ENCODE data around the gene TOP2A. TPM values are rescaled to one million over a fixed set of nuclear protein-coding genes. Genes with fewer than 3 reads are reported as not detected.

The TOP2A gene, protein sequence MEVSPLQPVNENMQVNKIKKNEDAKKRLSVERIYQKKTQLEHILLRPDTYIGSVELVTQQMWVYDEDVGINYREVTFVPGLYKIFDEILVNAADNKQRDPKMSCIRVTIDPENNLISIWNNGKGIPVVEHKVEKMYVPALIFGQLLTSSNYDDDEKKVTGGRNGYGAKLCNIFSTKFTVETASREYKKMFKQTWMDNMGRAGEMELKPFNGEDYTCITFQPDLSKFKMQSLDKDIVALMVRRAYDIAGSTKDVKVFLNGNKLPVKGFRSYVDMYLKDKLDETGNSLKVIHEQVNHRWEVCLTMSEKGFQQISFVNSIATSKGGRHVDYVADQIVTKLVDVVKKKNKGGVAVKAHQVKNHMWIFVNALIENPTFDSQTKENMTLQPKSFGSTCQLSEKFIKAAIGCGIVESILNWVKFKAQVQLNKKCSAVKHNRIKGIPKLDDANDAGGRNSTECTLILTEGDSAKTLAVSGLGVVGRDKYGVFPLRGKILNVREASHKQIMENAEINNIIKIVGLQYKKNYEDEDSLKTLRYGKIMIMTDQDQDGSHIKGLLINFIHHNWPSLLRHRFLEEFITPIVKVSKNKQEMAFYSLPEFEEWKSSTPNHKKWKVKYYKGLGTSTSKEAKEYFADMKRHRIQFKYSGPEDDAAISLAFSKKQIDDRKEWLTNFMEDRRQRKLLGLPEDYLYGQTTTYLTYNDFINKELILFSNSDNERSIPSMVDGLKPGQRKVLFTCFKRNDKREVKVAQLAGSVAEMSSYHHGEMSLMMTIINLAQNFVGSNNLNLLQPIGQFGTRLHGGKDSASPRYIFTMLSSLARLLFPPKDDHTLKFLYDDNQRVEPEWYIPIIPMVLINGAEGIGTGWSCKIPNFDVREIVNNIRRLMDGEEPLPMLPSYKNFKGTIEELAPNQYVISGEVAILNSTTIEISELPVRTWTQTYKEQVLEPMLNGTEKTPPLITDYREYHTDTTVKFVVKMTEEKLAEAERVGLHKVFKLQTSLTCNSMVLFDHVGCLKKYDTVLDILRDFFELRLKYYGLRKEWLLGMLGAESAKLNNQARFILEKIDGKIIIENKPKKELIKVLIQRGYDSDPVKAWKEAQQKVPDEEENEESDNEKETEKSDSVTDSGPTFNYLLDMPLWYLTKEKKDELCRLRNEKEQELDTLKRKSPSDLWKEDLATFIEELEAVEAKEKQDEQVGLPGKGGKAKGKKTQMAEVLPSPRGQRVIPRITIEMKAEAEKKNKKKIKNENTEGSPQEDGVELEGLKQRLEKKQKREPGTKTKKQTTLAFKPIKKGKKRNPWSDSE (N-terminal part only)
- 41.9 and 43.3 TPM in 2 replicates for total RNA-seq
- long read RNA-seq, partial matches to known transcripts: 172 of 180 reads
- long read RNA-seq, other reads (novel, unspliced or antisense): 7 of 180 reads

DNA sequence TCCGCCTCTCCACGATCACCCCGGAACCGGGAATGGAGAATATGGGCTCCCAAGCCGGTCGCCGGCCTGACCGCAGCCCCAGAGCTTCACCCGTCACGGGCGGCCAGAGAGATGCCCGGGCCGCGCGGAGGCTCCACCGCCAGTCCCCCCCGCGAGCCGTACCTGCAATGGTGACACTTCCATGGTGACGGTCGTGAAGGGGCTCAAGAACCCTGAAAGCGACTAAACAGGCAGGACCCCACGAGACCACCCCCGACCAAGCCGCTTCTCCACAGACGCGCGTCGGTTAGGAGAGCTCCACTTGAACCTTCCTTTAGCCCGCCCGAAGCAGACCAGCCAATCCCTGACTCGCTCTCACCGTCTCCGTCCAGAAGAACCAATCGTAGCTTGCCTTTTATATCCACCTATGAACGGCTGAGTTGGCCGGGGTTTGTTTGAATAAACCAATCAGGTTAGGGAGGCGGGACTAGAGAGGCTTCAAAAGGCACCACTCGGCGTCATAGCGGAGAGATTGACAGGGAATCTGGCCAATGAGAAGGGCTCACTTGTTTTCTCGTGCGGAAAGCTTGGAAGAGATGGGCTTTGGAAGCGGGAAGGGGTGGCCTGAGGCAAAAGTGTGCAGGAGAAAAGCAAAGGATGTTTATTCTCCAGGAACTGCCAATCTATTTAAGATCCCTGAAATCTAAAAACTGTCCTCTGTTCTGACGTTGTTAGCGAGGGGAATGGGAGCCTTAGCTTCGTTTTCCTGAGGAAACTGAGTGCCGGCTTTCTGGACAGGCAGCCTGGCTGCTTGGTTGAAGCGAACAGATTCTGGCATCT is at the start of gene TOP2A:
TOP2A (minus strand) TSS at position 288 of the 819 bp plus-strand sequence; CDS start at position 183, 105 bp downstream.
- TF ChIP-seq, protein P1, sequence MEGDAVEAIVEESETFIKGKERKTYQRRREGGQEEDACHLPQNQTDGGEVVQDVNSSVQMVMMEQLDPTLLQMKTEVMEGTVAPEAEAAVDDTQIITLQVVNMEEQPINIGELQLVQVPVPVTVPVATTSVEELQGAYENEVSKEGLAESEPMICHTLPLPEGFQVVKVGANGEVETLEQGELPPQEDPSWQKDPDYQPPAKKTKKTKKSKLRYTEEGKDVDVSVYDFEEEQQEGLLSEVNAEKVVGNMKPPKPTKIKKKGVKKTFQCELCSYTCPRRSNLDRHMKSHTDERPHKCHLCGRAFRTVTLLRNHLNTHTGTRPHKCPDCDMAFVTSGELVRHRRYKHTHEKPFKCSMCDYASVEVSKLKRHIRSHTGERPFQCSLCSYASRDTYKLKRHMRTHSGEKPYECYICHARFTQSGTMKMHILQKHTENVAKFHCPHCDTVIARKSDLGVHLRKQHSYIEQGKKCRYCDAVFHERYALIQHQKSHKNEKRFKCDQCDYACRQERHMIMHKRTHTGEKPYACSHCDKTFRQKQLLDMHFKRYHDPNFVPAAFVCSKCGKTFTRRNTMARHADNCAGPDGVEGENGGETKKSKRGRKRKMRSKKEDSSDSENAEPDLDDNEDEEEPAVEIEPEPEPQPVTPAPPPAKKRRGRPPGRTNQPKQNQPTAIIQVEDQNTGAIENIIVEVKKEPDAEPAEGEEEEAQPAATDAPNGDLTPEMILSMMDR (IDR thresholded peaks at IDR 0.05): no peak
- Mint-ChIP-seq H3K4me1 (ENCODE audit: unreplicated experiment) (peaks cover 39% of the 10 kb centered on the region), H3K27ac (ENCODE audit: unreplicated experiment) (peak within 1 kb of the TSS; percentile 86), H3K9me3 (ENCODE audit: unreplicated experiment) (no peaks in the 10 kb centered on the region), H3K4me3 (ENCODE audit: unreplicated experiment) (peak within 1 kb of the TSS; percentile 94), H3K27me3 (ENCODE audit: unreplicated experiment) (no peaks in the 10 kb centered on the region), H3K36me3 (ENCODE audit: unreplicated experiment) (no peaks in the 10 kb centered on the region)
- peak; percentile 99 for DNase-seq (ENCODE audit: extremely low spot score, unreplicated experiment)

DNA sequence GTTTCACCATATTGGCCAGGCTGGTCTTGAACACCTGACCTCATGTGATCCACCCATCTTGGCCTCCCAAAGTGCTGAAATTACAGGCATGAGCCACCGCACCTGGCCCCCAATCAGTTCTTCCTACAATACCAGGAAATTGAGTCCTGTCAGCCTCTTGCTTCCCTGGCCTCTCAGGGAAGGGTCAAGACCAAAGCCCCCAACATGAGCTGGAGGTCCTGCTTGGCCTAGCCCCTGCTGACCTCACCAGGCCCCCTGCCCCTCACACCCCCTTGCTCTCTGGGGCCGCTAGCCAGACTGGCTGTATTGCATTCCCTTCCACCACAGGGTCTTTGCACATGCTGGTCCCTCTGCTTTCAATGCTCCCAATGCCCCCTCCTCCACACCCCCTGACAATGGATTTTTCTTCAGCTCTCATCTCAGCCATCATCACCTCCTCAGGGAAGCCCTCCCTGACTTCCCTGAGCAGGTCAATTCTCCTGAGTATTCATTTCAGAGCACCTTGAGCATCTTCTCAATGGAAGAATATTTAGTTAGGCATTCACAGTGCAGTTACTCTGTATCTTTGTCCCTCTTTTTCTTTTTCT is 49.7 kb upstream of the TOP2A start:
- Mint-ChIP-seq H3K4me3 (ENCODE audit: unreplicated experiment) (no peak overlapping the region), H3K27ac (ENCODE audit: unreplicated experiment) (peak overlapping the region; percentile 27), H3K9me3 (ENCODE audit: unreplicated experiment) (no peaks in the 10 kb centered on the region), H3K4me1 (ENCODE audit: unreplicated experiment) (peaks cover 24% of the 10 kb centered on the region), H3K36me3 (ENCODE audit: unreplicated experiment) (no peaks in the 10 kb centered on the region), H3K27me3 (ENCODE audit: unreplicated experiment) (no peaks in the 10 kb centered on the region)
- no peak for DNase-seq (ENCODE audit: extremely low spot score, unreplicated experiment)
- TF ChIP-seq, protein P1 (IDR thresholded peaks at IDR 0.05): no peak

DNA sequence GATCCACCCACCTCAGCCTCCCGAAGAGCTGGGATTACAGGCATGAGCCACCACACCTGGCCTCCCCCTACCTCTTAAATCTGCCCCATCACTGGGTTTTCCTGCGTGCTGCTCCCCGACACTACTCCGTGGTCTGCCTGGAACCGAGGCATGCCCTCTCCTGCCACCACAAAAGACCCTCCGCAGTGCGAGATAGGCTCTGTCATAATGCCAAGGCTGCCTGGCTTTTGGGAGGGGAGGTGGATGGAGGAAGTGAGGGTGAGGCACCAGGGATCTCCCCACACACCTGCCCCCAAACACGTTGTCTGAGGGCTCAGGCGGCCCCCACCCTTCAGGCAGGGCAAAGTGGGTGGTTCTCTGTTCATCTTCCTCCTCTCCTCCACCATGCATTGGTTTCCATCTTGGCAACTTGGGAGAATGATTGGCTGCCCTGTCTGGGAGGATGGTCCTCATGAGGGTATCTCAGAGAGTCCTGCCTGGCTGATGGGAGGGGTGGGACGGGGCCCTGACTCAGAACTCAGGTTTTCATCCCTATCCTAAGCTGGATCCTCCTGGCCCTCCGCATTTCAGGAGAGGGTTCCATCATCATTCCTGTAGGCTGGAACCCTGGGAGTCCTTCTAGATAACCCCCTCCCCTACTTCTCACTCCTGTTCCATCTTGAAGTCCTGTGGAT is 48.7 kb upstream of the TOP2A start:
- Mint-ChIP-seq H3K36me3 (ENCODE audit: unreplicated experiment) (no peaks in the 10 kb centered on the region), H3K4me3 (ENCODE audit: unreplicated experiment) (no peak overlapping the region), H3K27me3 (ENCODE audit: unreplicated experiment) (no peaks in the 10 kb centered on the region), H3K27ac (ENCODE audit: unreplicated experiment) (peak overlapping the region; percentile 43), H3K4me1 (ENCODE audit: unreplicated experiment) (peaks cover 27% of the 10 kb centered on the region), H3K9me3 (ENCODE audit: unreplicated experiment) (no peaks in the 10 kb centered on the region)
- no peak for DNase-seq (ENCODE audit: extremely low spot score, unreplicated experiment)
- TF ChIP-seq, protein P1 (IDR thresholded peaks at IDR 0.05): no peak

DNA sequence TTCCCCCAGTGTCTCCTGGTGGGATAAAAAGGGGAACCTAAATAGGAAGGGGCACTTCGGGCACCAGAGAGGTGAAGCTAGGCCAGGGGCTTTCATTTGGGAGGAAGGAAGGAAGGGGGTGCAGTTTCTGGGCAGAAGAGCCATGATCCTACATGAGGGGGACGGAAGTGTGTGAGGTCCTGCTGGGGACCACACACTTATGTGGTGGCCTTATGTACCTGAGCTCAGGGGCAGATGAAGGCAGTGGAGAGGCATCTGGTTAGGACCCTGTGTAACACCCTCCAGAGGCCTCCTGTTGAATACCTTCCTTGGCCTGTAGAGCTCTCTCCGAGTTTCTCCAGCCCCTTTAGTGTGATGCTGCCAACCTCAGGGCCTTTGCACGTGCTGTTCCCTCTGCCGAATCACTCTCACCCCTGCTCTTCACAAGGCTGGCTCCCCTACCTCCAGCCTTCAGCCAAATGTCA is 46.7 kb upstream of the TOP2A start:
- no peak for DNase-seq (ENCODE audit: extremely low spot score, unreplicated experiment)
- TF ChIP-seq, protein P1 (IDR thresholded peaks at IDR 0.05): no peak
- Mint-ChIP-seq H3K4me1 (ENCODE audit: unreplicated experiment) (peaks cover 36% of the 10 kb centered on the region), H3K4me3 (ENCODE audit: unreplicated experiment) (no peak overlapping the region), H3K27ac (ENCODE audit: unreplicated experiment) (peak overlapping the region; percentile 42), H3K36me3 (ENCODE audit: unreplicated experiment) (no peaks in the 10 kb centered on the region), H3K9me3 (ENCODE audit: unreplicated experiment) (no peaks in the 10 kb centered on the region), H3K27me3 (ENCODE audit: unreplicated experiment) (no peaks in the 10 kb centered on the region)
